Measurements from ENCODE around the gene AP3S2.

GRCh38 chr15:89839167-89839810, 54.5 kb downstream of the AP3S2 start:
- TF ChIP-seq ZNF274 (IDR thresholded peaks at IDR 0.05; ENCODE audit: low read depth, low read length), result no peak
- TF ChIP-seq YY1 (IDR thresholded peaks at IDR 0.05; ENCODE audit: insufficient read depth, insufficient read length), result no peak
- TF ChIP-seq SUZ12 (IDR thresholded peaks at IDR 0.05; ENCODE audit: extremely low read depth, insufficient read depth, insufficient read length), result no peak

All from NT2/D1 (cell line).